H9 (cell line): Measurements from ENCODE around the gene GPR143. TPM values are rescaled to one million over a fixed set of nuclear protein-coding genes. Genes with fewer than 3 reads are reported as not detected.

Source experiments
- DNase-seq: peaks from one replicate; pipeline ENCODE4 v3.0.0-alpha.2; 2017
- H2AFZ ChIP-seq: one replicate; pipeline ENCODE4 v1.6.1; 2013; ENCODE audit warnings: mild to moderate bottlenecking, low read length, control low read depth, moderate library complexity
- H2AK5ac ChIP-seq: 2 replicates; pipeline ENCODE4 v1.6.1; 2013; ENCODE audit warnings: low read length, control low read depth, mixed read lengths; ENCODE audit not compliant: insufficient read length
- H2BK120ac ChIP-seq: one replicate; pipeline ENCODE4 v1.6.1; 2013; ENCODE audit warnings: low read depth, mild to moderate bottlenecking, low read length, control low read depth, inconsistent platforms; ENCODE audit not compliant: poor library complexity, severe bottlenecking
- H2BK12ac ChIP-seq: 2 replicates; pipeline ENCODE4 v1.6.1; 2013; ENCODE audit warnings: low read length, control low read depth, mixed read lengths, low read depth; ENCODE audit not compliant: insufficient read length
- H2BK15ac ChIP-seq: 2 replicates; pipeline ENCODE4 v1.6.1; 2013; ENCODE audit warnings: low read depth, low read length, control low read depth
- H2BK20ac ChIP-seq: one replicate; pipeline ENCODE4 v1.6.1; 2013; ENCODE audit warnings: low read depth, mild to moderate bottlenecking, low read length, control low read depth, inconsistent platforms; ENCODE audit not compliant: poor library complexity, severe bottlenecking
- H2BK5ac ChIP-seq: 2 replicates; pipeline ENCODE4 v1.6.1; 2013; ENCODE audit warnings: low read length, control low read depth, mixed read lengths; ENCODE audit not compliant: insufficient read length
- H3K14ac ChIP-seq: 2 replicates; pipeline ENCODE4 v1.6.1; 2013; ENCODE audit warnings: low read length, control low read depth; ENCODE audit not compliant: insufficient read depth
- H3K18ac ChIP-seq: 2 replicates; pipeline ENCODE4 v1.6.1; 2013; ENCODE audit warnings: low read depth, mild to moderate bottlenecking, mixed read lengths, low read length, control low read depth; ENCODE audit not compliant: insufficient read length
- H3K23ac ChIP-seq: 2 replicates; pipeline ENCODE4 v1.6.1; 2013; ENCODE audit warnings: low read length, control low read depth, mixed read lengths, low read depth; ENCODE audit not compliant: insufficient read length
- H3K23me2 ChIP-seq: 2 replicates; pipeline ENCODE4 v1.6.1; 2013; ENCODE audit warnings: low read depth, mild to moderate bottlenecking, mixed read lengths, low read length, control low read depth; ENCODE audit not compliant: insufficient read length, poor library complexity, severe bottlenecking
- H3K27ac ChIP-seq: 2 replicates; pipeline ENCODE4 v1.5.1; 2013; ENCODE audit warnings: low read length, control low read depth, mixed read lengths, low read depth; ENCODE audit not compliant: insufficient read length
- H3K27me3 ChIP-seq: 2 replicates; pipeline ENCODE4 v1.6.1; 2013; ENCODE audit warnings: low read length, control low read depth, inconsistent platforms; ENCODE audit not compliant: insufficient read depth
- H3K4ac ChIP-seq: 2 replicates; pipeline ENCODE4 v1.6.1; 2013; ENCODE audit warnings: low read depth, mild to moderate bottlenecking, control low read depth, inconsistent platforms, low read length, moderate library complexity
- H3K4me1 ChIP-seq: 2 replicates; pipeline ENCODE4 v1.6.1; 2013; ENCODE audit warnings: low read length, control low read depth, inconsistent platforms; ENCODE audit not compliant: insufficient read depth
- H3K4me2 ChIP-seq: 2 replicates; pipeline ENCODE4 v1.6.1; 2013; ENCODE audit warnings: low read length, control low read depth, mixed read lengths; ENCODE audit not compliant: insufficient read length, insufficient read depth
- H3K56ac ChIP-seq: 2 replicates; pipeline ENCODE4 v1.6.1; 2013; ENCODE audit warnings: low read depth, mild to moderate bottlenecking, mixed read lengths, low read length, control low read depth; ENCODE audit not compliant: insufficient read length
- H3K79me1 ChIP-seq: 2 replicates; pipeline ENCODE4 v1.6.1; 2013; ENCODE audit warnings: low read depth, mild to moderate bottlenecking, moderate library complexity, low read length, control low read depth, inconsistent platforms; ENCODE audit not compliant: insufficient read depth, poor library complexity, severe bottlenecking
- H3K79me2 ChIP-seq: 2 replicates; pipeline ENCODE4 v1.6.1; 2013; ENCODE audit warnings: low read length, control low read depth, inconsistent platforms; ENCODE audit not compliant: insufficient read depth
- H3K9ac ChIP-seq: 2 replicates; pipeline ENCODE4 v1.6.1; 2013; ENCODE audit warnings: low read length, control low read depth, mixed read lengths; ENCODE audit not compliant: insufficient read length; ENCODE audit errors: extremely low read depth
- H3K9me3 ChIP-seq: one replicate; pipeline ENCODE4 v1.6.1; 2013; ENCODE audit warnings: low read depth, low read length, inconsistent platforms; ENCODE audit not compliant: control insufficient read depth
- H3T11ph ChIP-seq: one replicate; pipeline ENCODE4 v1.6.1; 2013; ENCODE audit warnings: mild to moderate bottlenecking, low read length, control low read depth, inconsistent platforms
- H4K20me1 ChIP-seq: one replicate; pipeline ENCODE4 v1.6.1; 2013; ENCODE audit not compliant: control insufficient read depth, insufficient read length, insufficient read depth
- H4K5ac ChIP-seq: 2 replicates; pipeline ENCODE4 v1.6.1; 2013; ENCODE audit warnings: low read depth, mild to moderate bottlenecking, mixed read lengths, low read length, control low read depth; ENCODE audit not compliant: insufficient read length
- H4K8ac ChIP-seq: replicated peaks from 2 replicates; pipeline ENCODE4 v1.6.1; 2013; ENCODE audit warnings: low read length, control low read depth, mixed read lengths, low read depth; ENCODE audit not compliant: insufficient read length
- H4K91ac ChIP-seq: 2 replicates; pipeline ENCODE4 v1.6.1; 2013; ENCODE audit warnings: low read depth, mild to moderate bottlenecking, moderate library complexity, mixed read lengths, low read length, control low read depth; ENCODE audit not compliant: insufficient read length
- H3K27ac Mint-ChIP-seq, 3 experiments: 2 replicates in 2 of 3; 3 replicates in 1 of 3; pipeline ENCODE4 v1.8.0; 2020 to 2021; ENCODE audit warnings: mixed read lengths in 3 of 3, mild to moderate bottlenecking in 1 of 3, moderate library complexity in 1 of 3
- H3K27me3 Mint-ChIP-seq: 2 replicates; pipeline ENCODE4 v1.8.0; 2021; ENCODE audit warnings: low read depth, mild to moderate bottlenecking, moderate library complexity, mixed read lengths
- H3K36me3 Mint-ChIP-seq, 3 experiments: 2 replicates in 2 of 3; 3 replicates in 1 of 3; pipeline ENCODE4 v1.8.0; 2020 to 2021; ENCODE audit warnings: low read depth in 3 of 3, mixed read lengths in 3 of 3; ENCODE audit not compliant: insufficient read depth in 1 of 3
- H3K4me1 Mint-ChIP-seq, 2 experiments: 2 replicates each; pipeline ENCODE4 v1.8.0; 2020; ENCODE audit warnings: mixed read lengths in 2 of 2
- H3K4me3 Mint-ChIP-seq, 2 experiments: 2 replicates in 1 of 2; 3 replicates in 1 of 2; pipeline ENCODE4 v1.8.0; 2020 to 2021; ENCODE audit warnings: mild to moderate bottlenecking in 2 of 2, mixed read lengths in 2 of 2, moderate library complexity in 1 of 2
- H3K9me3 Mint-ChIP-seq, 2 experiments: 2 replicates in 1 of 2; 3 replicates in 1 of 2; pipeline ENCODE4 v1.8.0; 2020; ENCODE audit warnings: mild to moderate bottlenecking in 2 of 2, mixed read lengths in 2 of 2, moderate library complexity in 1 of 2
- CTCF ChIP-seq: fragments of 200-600 bp; sonication (generic); conservative IDR thresholded peaks from 3 replicates; pipeline ENCODE4 v1.8.0; 2021; ENCODE audit warnings: antibody characterized with exemption, mild to moderate bottlenecking
- whole genome bisulfite sequencing: extraction: QIAGEN DNeasy Blood & Tissue Kit; methylation state at CpG from one replicate; pipeline ENCODE4 v1.1.7; 2013; ENCODE audit warnings: missing lambda C conversion rate, low lambda C conversion rate, mixed read lengths; ENCODE audit not compliant: insufficient read length; ENCODE audit errors: extremely low coverage; 5-methylcytosine and 5-hydroxymethylcytosine counted together
- total RNA-seq: library from RNA; stranded (reverse); gene quantifications from 2 replicates; pipeline ENCODE4 v1.2.1, GENCODE V29; 2021

GPR143 gene
- total RNA-seq, 1 experiment from 2014 or later, result 7.1 TPM

GRCh38 chrX:9765072-9765736, 443 bp downstream of the GPR143 start:
- no CpG with 5 or more reads among the region's 67 CpGs for WGBS
- no peaks in the 10 kb centered on the region for H3K9me3 ChIP-seq
- H3K56ac ChIP-seq, result no peak overlapping the region
- H3K4me1 Mint-ChIP-seq, result peaks cover 0 to 12% of the 10 kb centered on the region in 2 experiments; a peak in 2 of 4 replicates
- H4K91ac ChIP-seq, result no peak overlapping the region
- H3K27me3 ChIP-seq, result no peaks in the 10 kb centered on the region
- peak overlapping the region; percentile 70 for H3K18ac ChIP-seq
- peak overlapping the region; percentile 42 for H3K9ac ChIP-seq
- H3K27ac ChIP-seq, result no peak overlapping the region
- peak overlapping the region; percentile 62 to 69 for H3K4me3 Mint-ChIP-seq
- no peak overlapping the region for H2BK5ac ChIP-seq
- DNase-seq, result peak; percentile 40
- H3K4me1 ChIP-seq, result peaks cover 2% of the 10 kb centered on the region; the same call in 1 of the 2 replicates
- peak overlapping the region; percentile 77 for H2BK12ac ChIP-seq
- H3K23me2 ChIP-seq, result peaks cover 4% of the 10 kb centered on the region
- peak overlapping the region; percentile 88 for H3K14ac ChIP-seq
- no peaks in the 10 kb centered on the region for H3K79me1 ChIP-seq
- peak overlapping the region; percentile 36 for H3K4me2 ChIP-seq
- H3K27ac Mint-ChIP-seq, result no peak overlapping the region
- no peak overlapping the region for H2AK5ac ChIP-seq
- H2BK15ac ChIP-seq, result no peak overlapping the region
- H4K5ac ChIP-seq, result no peak overlapping the region
- H2BK20ac ChIP-seq, result no peak overlapping the region
- H4K20me1 ChIP-seq, result no peaks in the 10 kb centered on the region
- H3K4ac ChIP-seq, result no peak overlapping the region
- H3K27me3 Mint-ChIP-seq, result peaks cover 6% of the 10 kb centered on the region
- peaks cover 0 to 8% (median 4%) of the 10 kb centered on the region in 3 experiments; a peak in 3 of 7 replicates for H3K36me3 Mint-ChIP-seq
- peaks cover 20 to 52% of the 10 kb centered on the region in 2 experiments for H3K9me3 Mint-ChIP-seq
- H2AFZ ChIP-seq, result no peak overlapping the region
- H4K8ac ChIP-seq, result no peak overlapping the region
- no peak for TF ChIP-seq CTCF
- no peak overlapping the region for H3K23ac ChIP-seq
- no peak overlapping the region for H3T11ph ChIP-seq
- no peak overlapping the region for H2BK120ac ChIP-seq
- H3K79me2 ChIP-seq, result peaks cover 1% of the 10 kb centered on the region; the same call in 1 of the 2 replicates
